ENCODE measurements around the gene CA5A. TPM values are rescaled to one million over a fixed set of nuclear protein-coding genes. Genes with fewer than 3 reads are reported as not detected.

The CA5A gene
- total and polyA plus RNA-seq, 2 experiments from 2014 or later = 1.0 to 1.9 TPM

- Histone ChIP-seq H4K20me1 (ENCODE audit: insufficient read depth, poor library complexity, severe bottlenecking) (no peaks in the 10 kb centered on the region), H3K4me1 (ENCODE audit: insufficient read depth) (peaks cover 13% of the 10 kb centered on the region), H3K4me3 (no peak overlapping the region), H3K27me3 (no peaks in the 10 kb centered on the region), H3K9me3 (ENCODE audit: low read depth) (peaks cover 2% of the 10 kb centered on the region), H3K9me2 (replicated peaks; ENCODE audit: insufficient read depth) (no peaks in the 10 kb centered on the region), H3K4me2 (peak overlapping the region; percentile 48), H3K79me2 (peaks cover 84% of the 10 kb centered on the region), H2AFZ (peak overlapping the region; percentile 9), H3K27ac (peak overlapping the region; percentile 81), H3K36me3 (replicated peaks; ENCODE audit: insufficient read depth, low read depth) (no peaks in the 10 kb centered on the region)
- WGBS (ENCODE audit: low lambda C conversion rate, missing lambda C conversion rate) = 50% methylated on average over 14 of the region's 14 CpGs
- peak; percentile 52 for DNase-seq (ENCODE audit: low spot score)
- TF ChIP-seq EZH2phosphoT487 (IDR thresholded peaks at IDR 0.05; ENCODE audit: low read depth, severe bottlenecking, unreplicated experiment) (no peak), EZH2 (IDR thresholded peaks at IDR 0.05; ENCODE audit: borderline replicate concordance) (no peak)
- TF ChIP-seq, protein P1, sequence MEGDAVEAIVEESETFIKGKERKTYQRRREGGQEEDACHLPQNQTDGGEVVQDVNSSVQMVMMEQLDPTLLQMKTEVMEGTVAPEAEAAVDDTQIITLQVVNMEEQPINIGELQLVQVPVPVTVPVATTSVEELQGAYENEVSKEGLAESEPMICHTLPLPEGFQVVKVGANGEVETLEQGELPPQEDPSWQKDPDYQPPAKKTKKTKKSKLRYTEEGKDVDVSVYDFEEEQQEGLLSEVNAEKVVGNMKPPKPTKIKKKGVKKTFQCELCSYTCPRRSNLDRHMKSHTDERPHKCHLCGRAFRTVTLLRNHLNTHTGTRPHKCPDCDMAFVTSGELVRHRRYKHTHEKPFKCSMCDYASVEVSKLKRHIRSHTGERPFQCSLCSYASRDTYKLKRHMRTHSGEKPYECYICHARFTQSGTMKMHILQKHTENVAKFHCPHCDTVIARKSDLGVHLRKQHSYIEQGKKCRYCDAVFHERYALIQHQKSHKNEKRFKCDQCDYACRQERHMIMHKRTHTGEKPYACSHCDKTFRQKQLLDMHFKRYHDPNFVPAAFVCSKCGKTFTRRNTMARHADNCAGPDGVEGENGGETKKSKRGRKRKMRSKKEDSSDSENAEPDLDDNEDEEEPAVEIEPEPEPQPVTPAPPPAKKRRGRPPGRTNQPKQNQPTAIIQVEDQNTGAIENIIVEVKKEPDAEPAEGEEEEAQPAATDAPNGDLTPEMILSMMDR (IDR thresholded peaks at IDR 0.05; ENCODE audit: poor library complexity) = no peak
These were observed 30.4 kb upstream of the CA5A start for GRCh38 chr16:87966685-87967185.

DNA sequence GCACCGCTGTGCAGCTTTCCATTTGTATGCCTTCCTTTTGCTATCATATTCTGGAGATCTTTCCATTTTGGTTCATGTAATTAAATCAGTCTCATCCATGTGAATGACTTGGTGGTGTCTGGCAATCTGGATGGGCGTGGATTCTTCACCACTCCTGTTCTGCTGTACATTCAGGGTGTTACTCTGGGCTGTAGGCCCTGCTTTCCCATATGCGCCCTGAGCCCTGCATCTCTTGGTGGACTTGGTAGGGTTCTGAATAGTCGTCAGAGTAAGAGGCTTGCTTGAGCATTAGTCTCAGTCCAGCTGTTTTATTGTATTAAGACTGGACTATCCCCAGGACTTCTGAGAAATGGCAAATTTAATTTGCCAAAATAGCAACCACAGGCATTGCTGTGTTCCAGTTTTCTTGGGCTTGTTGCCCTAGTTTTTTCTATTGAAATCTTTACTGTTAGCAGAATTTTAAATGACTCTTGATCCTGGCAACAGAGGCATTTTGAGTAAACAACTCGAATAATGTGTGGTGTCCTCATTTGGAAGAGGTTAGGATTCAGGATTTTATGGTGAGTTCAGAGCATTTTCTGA lies 29.8 kb upstream of the CA5A start:
- H3K9me3 ChIP-seq (ENCODE audit: low read depth) = no peaks in the 10 kb centered on the region
- H3K4me1 ChIP-seq (ENCODE audit: insufficient read depth) = peaks cover 16% of the 10 kb centered on the region
- H4K20me1 ChIP-seq (ENCODE audit: insufficient read depth, poor library complexity, severe bottlenecking) = no peaks in the 10 kb centered on the region
- H3K4me3 ChIP-seq = no peak overlapping the region
- no peak for DNase-seq (ENCODE audit: low spot score)
- H2AFZ ChIP-seq = peak overlapping the region; percentile 9
- H3K36me3 ChIP-seq (replicated peaks; ENCODE audit: insufficient read depth, low read depth) = no peaks in the 10 kb centered on the region
- TF ChIP-seq EZH2 (IDR thresholded peaks at IDR 0.05; ENCODE audit: borderline replicate concordance) = no peak
- TF ChIP-seq, protein P1 (IDR thresholded peaks at IDR 0.05; ENCODE audit: poor library complexity) = no peak
- TF ChIP-seq EZH2phosphoT487 (IDR thresholded peaks at IDR 0.05; ENCODE audit: low read depth, severe bottlenecking, unreplicated experiment) = no peak
- H3K79me2 ChIP-seq = peaks cover 84% of the 10 kb centered on the region
- H3K4me2 ChIP-seq = peak overlapping the region; percentile 48
- H3K27ac ChIP-seq = peak overlapping the region; percentile 81
- H3K9me2 ChIP-seq (replicated peaks; ENCODE audit: insufficient read depth) = no peaks in the 10 kb centered on the region
- H3K27me3 ChIP-seq = no peaks in the 10 kb centered on the region
- 78% methylated on average over 5 of the region's 5 CpGs for WGBS (ENCODE audit: low lambda C conversion rate, missing lambda C conversion rate)

DNA sequence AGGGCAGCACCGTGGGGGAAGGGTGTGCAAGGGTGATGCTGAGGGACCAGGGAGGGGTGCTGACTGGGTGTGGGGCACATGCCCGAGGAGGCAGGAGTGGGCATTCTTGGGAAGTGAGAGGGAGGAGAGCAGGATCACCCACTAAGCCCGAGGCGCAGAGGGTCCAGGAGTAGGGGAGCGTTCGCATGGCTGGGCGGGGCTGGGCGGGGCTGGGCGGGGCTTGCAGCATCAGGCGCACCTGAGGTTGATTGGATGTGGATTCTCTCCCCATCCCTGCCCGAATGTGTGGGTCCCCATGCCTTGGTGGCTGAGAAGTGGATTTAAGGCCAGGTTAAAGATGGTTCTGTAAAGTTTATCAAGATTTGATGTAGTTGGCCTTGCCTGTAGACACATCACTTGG lies 29.1 kb upstream of the CA5A start:
- H3K27ac ChIP-seq = no peak overlapping the region
- no peaks in the 10 kb centered on the region for H3K9me3 ChIP-seq (ENCODE audit: low read depth)
- peaks cover 16% of the 10 kb centered on the region for H3K4me1 ChIP-seq (ENCODE audit: insufficient read depth)
- TF ChIP-seq, protein P1 (IDR thresholded peaks at IDR 0.05; ENCODE audit: poor library complexity) = no peak
- no peak for TF ChIP-seq EZH2phosphoT487 (IDR thresholded peaks at IDR 0.05; ENCODE audit: low read depth, severe bottlenecking, unreplicated experiment)
- TF ChIP-seq EZH2 (IDR thresholded peaks at IDR 0.05; ENCODE audit: borderline replicate concordance) = no peak
- H3K36me3 ChIP-seq (replicated peaks; ENCODE audit: insufficient read depth, low read depth) = no peaks in the 10 kb centered on the region
- no peak overlapping the region for H2AFZ ChIP-seq
- no peak for DNase-seq (ENCODE audit: low spot score)
- no peaks in the 10 kb centered on the region for H3K9me2 ChIP-seq (replicated peaks; ENCODE audit: insufficient read depth)
- no peak overlapping the region for H3K4me2 ChIP-seq
- peaks cover 87% of the 10 kb centered on the region for H3K79me2 ChIP-seq
- WGBS (ENCODE audit: low lambda C conversion rate, missing lambda C conversion rate) = 88% methylated on average over 6 of the region's 11 CpGs
- no peaks in the 10 kb centered on the region for H3K27me3 ChIP-seq
- no peak overlapping the region for H3K4me3 ChIP-seq
- H4K20me1 ChIP-seq (ENCODE audit: insufficient read depth, poor library complexity, severe bottlenecking) = no peaks in the 10 kb centered on the region
